Measurements from ENCODE around the gene IL20RA.

The IL20RA gene

DNA sequence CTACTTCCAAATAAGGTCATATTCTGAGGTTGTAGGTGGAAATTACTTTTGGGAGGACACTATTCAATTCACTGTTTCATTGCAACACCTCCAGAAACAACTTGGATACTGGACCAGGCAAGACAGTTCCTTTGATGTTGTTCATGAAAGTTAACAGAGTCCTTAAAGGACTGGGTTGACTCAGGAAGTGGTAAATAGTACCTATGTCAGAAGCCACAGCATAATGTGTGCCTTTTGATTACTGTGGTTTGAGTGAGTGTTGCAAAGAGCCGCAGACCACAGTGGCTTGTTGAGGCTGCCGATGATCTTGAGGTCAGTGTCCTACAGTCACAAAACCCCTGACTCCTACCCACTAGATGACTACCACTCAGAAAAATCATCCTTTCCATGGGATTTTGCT is 10.9 kb downstream of the IL20RA start:
- no peak for DNase-seq (ENCODE audit: low read depth in 1 of 2, low spot score in 1 of 2)
- in situ Hi-C loops (cut with HindIII; ENCODE audit: low pct_unique_long_range_greater_than_20kb, low sequenced_read_pairs) = no loop called here
- TF ChIP-seq JUND (IDR thresholded peaks at IDR 0.05; ENCODE audit: low read depth) = no peak

DNA sequence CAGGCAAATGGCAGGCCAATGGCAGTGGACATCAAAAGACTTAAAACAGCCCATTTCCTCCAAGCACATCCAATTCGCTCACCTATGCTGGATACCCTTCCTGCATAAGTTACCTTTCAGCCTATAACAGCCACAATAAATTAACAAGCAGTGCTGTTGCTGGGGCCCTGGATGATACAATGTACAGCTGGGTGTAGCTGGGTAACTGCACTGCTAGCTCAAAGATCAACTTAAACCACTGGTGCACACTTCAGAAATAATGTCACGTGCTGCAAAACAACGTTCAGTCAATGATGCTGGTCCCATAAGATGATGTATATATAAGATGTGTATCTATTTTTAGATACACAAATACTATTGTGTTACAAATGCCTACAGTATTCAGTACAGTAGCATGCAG is 13.6 kb downstream of the IL20RA start:
- no peak for TF ChIP-seq JUND (IDR thresholded peaks at IDR 0.05; ENCODE audit: low read depth)
- in situ Hi-C loops (cut with HindIII; ENCODE audit: low pct_unique_long_range_greater_than_20kb, low sequenced_read_pairs) = no loop called here
- no peak for DNase-seq (ENCODE audit: low read depth in 1 of 2, low spot score in 1 of 2)

DNA sequence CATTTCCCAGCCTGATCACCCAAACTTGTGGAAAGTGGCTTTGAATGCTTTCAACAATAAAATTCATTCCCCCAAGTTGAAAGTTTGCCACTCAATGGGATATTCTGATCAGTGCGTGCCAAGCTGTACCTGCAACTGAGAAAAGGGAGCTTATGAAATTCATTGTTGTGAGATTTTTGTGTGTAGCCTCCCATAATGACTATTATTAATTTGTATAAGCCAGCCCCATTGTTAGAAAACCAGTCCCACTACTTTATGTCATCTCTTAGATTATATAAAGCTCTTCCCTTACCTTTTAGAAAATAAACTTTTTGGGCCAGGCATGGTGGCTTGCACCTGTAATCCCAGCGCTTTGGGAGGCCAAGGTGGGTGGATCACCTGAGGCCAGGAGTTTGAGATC is 15.9 kb downstream of the IL20RA start:
- DNase-seq (ENCODE audit: low read depth in 1 of 2, low spot score in 1 of 2) = no peak
- TF ChIP-seq JUND (IDR thresholded peaks at IDR 0.05; ENCODE audit: low read depth) = no peak
- in situ Hi-C loops (cut with HindIII; ENCODE audit: low pct_unique_long_range_greater_than_20kb, low sequenced_read_pairs) = no loop called here

DNA sequence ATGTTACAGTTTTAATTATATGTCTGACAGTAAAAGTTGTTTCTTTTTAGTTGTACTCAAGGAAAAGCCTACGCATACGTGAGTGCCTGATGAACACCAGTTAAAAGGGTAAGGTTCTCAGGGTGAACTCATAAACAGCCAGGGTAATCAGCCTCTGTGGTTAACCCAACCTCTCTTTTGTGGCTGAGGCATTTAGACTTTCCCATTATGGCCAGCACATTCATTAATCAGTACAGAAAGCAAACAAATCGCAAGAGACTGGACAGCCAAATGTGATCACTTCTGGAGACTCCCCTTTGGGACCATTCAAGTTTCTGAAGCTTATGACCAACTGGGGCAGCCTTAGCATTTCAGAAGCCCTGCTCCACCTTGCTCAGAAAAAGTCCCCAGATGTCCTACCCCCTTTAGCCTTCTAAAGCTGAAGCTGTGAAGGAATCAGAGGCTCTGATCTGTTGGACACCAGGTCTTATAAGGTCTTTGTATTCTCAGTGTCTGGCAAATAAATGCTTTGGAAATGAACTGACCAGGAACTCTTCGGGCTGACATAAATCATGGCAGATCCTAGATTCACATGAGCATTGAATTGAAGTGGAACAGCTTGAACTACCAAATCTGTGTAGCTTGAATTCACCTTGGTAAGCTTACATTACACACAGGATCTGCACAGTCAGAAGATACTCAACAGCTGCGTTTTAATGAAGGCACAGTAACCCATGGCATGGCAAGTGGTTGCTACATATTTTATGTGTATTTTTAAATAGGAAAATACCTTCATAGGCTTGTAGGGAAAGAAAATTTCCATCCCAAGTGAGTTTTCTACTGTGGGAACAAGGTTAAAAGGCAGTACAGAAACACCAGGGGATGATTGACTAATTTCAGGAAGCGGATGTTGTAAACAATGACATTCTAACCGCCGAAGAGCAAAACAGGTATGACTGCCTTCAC is 18.7 kb downstream of the IL20RA start:
- DNase-seq (ENCODE audit: low read depth in 1 of 2, low spot score in 1 of 2) = peak in 1 of 2 experiments; percentile 90
- no peak for TF ChIP-seq JUND (IDR thresholded peaks at IDR 0.05; ENCODE audit: low read depth)
- in situ Hi-C loops (cut with HindIII; ENCODE audit: low pct_unique_long_range_greater_than_20kb, low sequenced_read_pairs) = no loop called here

DNA sequence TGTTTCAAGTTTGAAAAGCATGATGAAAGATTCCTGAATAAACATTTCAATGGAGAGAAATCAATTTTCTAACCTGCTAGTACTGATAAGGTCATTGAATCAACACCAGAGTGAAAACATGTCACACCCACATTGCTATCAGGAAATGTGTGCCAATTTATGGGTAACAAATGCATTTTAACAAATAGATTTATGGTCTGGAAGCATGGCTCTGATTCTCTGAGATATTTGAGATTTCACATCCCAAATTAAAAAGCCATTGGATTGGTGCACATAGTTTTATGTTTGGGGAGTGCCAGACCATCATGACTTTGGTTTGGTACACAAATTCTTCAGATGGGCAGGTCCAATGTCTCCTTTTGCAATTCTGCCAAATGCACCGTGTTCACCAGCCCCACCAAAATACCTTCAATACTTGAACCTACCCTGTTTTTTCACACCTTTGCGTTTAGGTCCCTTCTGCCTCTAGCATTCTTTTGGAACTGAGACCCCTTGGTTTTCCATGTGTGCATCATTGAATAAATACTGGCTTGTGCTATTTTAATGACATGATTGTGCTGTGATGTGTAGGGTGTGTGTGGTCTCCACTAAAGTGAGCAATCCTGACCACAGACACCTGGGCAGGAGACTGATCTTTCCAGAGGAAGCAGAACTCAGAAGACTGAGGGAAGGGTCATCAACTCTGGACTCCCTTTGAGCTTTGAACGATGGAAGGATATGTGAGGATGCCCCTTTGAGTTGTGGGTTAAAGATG is 20.4 kb downstream of the IL20RA start:
- in situ Hi-C loops (cut with HindIII; ENCODE audit: low pct_unique_long_range_greater_than_20kb, low sequenced_read_pairs) = no loop called here
- no peak for DNase-seq (ENCODE audit: low read depth in 1 of 2, low spot score in 1 of 2)
- no peak for TF ChIP-seq JUND (IDR thresholded peaks at IDR 0.05; ENCODE audit: low read depth)

DNA sequence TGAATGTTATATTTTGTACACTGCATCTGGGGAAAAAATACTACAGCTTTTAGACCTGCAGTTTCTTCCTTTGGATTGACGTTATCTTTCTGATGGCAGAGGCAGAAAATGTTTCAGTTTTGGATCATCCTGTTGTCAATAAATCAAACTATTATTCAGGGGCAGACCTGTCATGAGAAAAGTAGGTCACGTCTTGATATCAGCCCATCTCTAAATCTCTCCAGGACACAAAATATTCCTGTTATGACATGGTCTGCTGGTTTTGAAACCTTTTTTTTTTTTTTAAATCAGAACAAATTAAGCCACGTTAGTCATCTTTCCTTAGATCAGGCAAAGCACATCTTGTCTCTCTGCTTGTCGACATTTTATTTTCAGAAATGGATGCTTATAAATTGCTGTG is 24.0 kb downstream of the IL20RA start:
- DNase-seq (ENCODE audit: low read depth in 1 of 2, low spot score in 1 of 2) = no peak
- in situ Hi-C loops (cut with HindIII; ENCODE audit: low pct_unique_long_range_greater_than_20kb, low sequenced_read_pairs) = no loop called here

DNA sequence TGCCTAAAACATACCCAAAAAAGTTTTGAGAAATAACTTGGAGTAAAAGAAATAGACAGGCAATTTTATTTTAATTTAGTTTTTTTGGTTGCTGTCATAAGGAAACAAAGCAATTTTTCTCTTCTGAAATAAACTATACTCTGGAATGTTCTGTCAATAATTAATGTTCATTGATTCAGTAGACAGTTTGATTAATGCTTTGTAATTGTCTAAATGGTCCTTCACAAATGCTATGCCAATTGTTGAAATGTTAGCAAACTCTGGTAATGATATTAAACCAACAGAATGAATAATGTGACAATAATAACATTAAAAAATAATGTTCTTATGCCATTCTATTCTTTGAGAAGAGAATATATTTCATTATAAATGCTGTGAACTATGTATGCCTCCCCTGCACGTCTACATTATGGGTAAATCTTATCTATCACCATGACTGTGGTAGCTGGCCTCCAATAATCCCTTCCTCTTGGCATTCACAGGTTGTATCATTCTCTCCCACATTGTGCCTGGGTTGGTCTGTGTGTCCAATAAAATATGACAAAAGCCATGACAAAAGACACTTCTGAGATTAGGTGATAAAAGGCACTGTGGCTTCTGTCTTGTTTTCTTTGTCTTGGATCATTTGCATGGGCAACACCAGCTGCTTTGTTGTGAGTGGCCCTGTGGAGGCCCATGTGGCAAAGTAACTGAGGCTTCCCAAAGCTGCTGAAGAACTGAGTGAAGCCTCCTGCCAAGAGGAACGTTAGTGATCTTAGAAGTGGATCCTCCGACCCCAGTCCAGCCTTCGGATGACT is 25.1 kb downstream of the IL20RA start:
- TF ChIP-seq JUND (IDR thresholded peaks at IDR 0.05; ENCODE audit: low read depth) = no peak
- in situ Hi-C loops (cut with HindIII; ENCODE audit: low pct_unique_long_range_greater_than_20kb, low sequenced_read_pairs) = no loop called here
- no peak for DNase-seq (ENCODE audit: low read depth in 1 of 2, low spot score in 1 of 2)

More for the DNA sequence above, 24.0 kb downstream of the IL20RA start:
- no peak for TF ChIP-seq JUND (IDR thresholded peaks at IDR 0.05; ENCODE audit: low read depth)

DNA sequence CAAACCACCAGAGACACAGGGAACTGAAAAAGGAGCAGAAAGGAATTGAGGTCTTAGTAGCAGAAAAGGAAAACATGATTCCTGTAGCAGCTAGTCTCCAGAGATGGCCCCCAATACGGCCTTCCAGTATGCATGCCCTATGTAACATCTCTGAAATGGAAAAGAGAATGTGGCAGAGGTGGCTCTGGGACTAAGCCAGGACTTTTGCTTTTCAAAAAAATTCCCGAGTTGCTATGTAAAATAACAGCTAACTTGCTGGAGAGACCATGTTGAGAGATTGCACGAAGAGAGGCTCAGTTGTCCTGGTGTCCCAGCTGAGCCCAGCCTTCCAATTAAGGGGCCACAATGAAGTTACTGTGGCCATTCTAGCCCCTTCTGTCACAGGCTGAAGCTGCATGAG is 27.7 kb downstream of the IL20RA start:
- in situ Hi-C loops (cut with HindIII; ENCODE audit: low pct_unique_long_range_greater_than_20kb, low sequenced_read_pairs) = no loop called here
- no peak for TF ChIP-seq JUND (IDR thresholded peaks at IDR 0.05; ENCODE audit: low read depth)
- DNase-seq (ENCODE audit: low read depth in 1 of 2, low spot score in 1 of 2) = no peak

DNA sequence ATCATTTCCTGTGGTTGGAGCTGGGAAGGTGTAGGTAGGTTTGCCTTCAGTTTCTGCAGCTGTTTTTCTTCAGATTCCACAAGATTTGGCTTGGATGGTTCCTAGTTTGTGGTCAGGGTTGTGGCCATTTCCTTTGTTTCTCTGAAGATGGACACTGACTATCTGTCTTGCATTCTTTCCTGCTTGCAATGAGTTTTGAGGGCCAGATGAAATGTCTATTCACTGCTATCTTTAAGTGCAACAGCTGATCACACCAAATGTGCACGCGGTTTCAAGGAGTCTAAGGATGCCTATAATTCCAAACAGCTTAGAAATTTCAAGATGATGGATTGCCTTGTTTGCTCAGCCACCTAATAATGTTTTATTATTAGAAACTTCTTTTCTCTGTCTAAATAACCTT is 28.4 kb downstream of the IL20RA start:
- no peak for TF ChIP-seq JUND (IDR thresholded peaks at IDR 0.05; ENCODE audit: low read depth)
- in situ Hi-C loops (cut with HindIII; ENCODE audit: low pct_unique_long_range_greater_than_20kb, low sequenced_read_pairs) = no loop called here
- DNase-seq (ENCODE audit: low read depth in 1 of 2, low spot score in 1 of 2) = no peak

DNA sequence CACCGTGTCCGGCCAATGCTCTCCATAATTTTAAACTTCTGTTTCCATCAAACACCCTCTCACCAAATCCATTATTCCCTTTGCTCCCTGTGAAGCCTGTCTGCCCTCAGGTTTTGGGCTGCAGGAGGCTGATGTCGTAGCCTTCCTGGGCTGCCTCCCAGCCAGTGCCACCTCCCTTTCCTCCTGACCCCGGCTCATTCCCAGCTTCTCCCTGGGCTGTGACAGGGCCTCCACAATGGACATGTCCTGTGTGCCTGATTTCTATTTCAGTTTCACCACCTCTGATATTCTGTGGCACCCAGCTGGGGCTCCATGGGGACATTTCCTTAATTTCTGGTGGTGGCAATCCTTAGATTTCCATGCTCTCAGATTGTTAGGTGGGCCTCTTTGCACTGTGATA is 28.8 kb downstream of the IL20RA start:
- TF ChIP-seq JUND (IDR thresholded peaks at IDR 0.05; ENCODE audit: low read depth) = no peak
- no peak for DNase-seq (ENCODE audit: low read depth in 1 of 2, low spot score in 1 of 2)
- in situ Hi-C loops (cut with HindIII; ENCODE audit: low pct_unique_long_range_greater_than_20kb, low sequenced_read_pairs) = no loop called here

DNA sequence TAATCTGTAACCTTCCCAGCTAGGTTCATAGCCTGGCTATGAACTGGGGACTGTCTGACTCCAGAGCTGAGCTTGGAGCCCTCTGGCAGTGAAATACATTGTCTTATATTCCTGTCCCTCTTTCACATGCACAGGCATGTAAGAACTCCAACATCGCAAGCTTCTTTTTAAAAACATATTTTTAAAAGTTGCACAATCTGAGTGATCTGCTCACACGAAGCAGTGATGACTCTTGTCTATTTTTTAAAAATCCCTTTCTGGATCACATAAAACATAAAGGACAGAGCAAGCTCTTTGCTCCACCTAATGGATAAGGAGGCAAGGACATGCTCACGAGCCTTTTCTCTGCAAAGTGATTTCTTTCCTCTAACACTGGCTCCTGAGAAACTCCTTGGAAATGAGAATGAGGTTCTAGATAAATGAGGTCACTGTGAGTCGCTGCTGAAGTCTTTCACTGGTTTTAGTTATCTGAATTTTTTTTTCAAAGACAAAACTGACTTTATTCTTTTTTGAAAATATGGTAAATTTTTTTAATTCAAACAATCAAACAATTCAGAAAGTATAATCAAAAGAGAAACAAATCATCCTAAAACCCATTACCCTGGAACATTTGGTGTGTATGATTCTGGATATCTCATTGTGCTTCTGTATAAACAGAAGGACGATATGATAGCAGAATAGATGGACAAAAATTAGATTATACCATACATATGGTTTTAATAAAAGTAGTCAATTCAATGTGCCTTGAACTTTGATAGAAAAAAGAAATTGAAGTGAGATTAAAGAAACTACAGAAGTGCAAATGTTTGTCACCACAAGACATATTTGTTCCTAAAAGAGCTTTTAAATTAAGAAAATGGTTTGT is 30.8 kb downstream of the IL20RA start:
- in situ Hi-C loops (cut with HindIII; ENCODE audit: low pct_unique_long_range_greater_than_20kb, low sequenced_read_pairs) = no loop called here
- peak in 1 of 2 experiments; percentile 58 for DNase-seq (ENCODE audit: low read depth in 1 of 2, low spot score in 1 of 2)
- no peak for TF ChIP-seq JUND (IDR thresholded peaks at IDR 0.05; ENCODE audit: low read depth)

DNA sequence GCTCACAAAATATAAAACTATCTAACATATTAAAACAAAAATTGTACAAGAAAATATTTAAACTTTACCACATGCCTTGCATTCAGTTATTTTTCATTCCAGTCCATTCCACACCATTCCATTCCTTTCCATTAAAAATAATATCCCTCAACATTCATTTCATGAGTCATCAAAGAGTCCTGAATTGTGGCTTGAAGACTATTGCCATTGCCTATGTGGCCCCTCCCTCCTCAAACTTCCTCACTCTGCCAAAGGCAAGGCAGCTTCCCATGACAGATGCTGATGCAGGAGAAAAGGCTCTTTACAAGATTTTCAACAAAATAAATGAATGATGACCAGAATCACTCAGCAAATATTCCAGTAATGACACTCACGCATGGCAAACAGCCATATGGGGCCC is 31.7 kb downstream of the IL20RA start:
- in situ Hi-C loops (cut with HindIII; ENCODE audit: low pct_unique_long_range_greater_than_20kb, low sequenced_read_pairs) = no loop called here
- no peak for TF ChIP-seq JUND (IDR thresholded peaks at IDR 0.05; ENCODE audit: low read depth)
- DNase-seq (ENCODE audit: low read depth in 1 of 2, low spot score in 1 of 2) = no peak

All from T47D (cell line).